H9 (cell line): ENCODE data around the gene PRPH. TPM values are rescaled to one million over a fixed set of nuclear protein-coding genes. Genes with fewer than 3 reads are reported as not detected.

ENCODE experiments used
- DNase-seq: peaks from one replicate; pipeline ENCODE4 v3.0.0-alpha.2; 2017
- H2AFZ ChIP-seq: one replicate; pipeline ENCODE4 v1.6.1; 2013; ENCODE audit warnings: mild to moderate bottlenecking, low read length, control low read depth, moderate library complexity
- H2AK5ac ChIP-seq: 2 replicates; pipeline ENCODE4 v1.6.1; 2013; ENCODE audit warnings: low read length, control low read depth, mixed read lengths; ENCODE audit not compliant: insufficient read length
- H2BK120ac ChIP-seq: one replicate; pipeline ENCODE4 v1.6.1; 2013; ENCODE audit warnings: low read depth, mild to moderate bottlenecking, low read length, control low read depth, inconsistent platforms; ENCODE audit not compliant: poor library complexity, severe bottlenecking
- H2BK12ac ChIP-seq: 2 replicates; pipeline ENCODE4 v1.6.1; 2013; ENCODE audit warnings: low read length, control low read depth, mixed read lengths, low read depth; ENCODE audit not compliant: insufficient read length
- H2BK15ac ChIP-seq: 2 replicates; pipeline ENCODE4 v1.6.1; 2013; ENCODE audit warnings: low read depth, low read length, control low read depth
- H2BK20ac ChIP-seq: one replicate; pipeline ENCODE4 v1.6.1; 2013; ENCODE audit warnings: low read depth, mild to moderate bottlenecking, low read length, control low read depth, inconsistent platforms; ENCODE audit not compliant: poor library complexity, severe bottlenecking
- H2BK5ac ChIP-seq: 2 replicates; pipeline ENCODE4 v1.6.1; 2013; ENCODE audit warnings: low read length, control low read depth, mixed read lengths; ENCODE audit not compliant: insufficient read length
- H3K14ac ChIP-seq: 2 replicates; pipeline ENCODE4 v1.6.1; 2013; ENCODE audit warnings: low read length, control low read depth; ENCODE audit not compliant: insufficient read depth
- H3K18ac ChIP-seq: 2 replicates; pipeline ENCODE4 v1.6.1; 2013; ENCODE audit warnings: low read depth, mild to moderate bottlenecking, mixed read lengths, low read length, control low read depth; ENCODE audit not compliant: insufficient read length
- H3K23ac ChIP-seq: 2 replicates; pipeline ENCODE4 v1.6.1; 2013; ENCODE audit warnings: low read length, control low read depth, mixed read lengths, low read depth; ENCODE audit not compliant: insufficient read length
- H3K23me2 ChIP-seq: 2 replicates; pipeline ENCODE4 v1.6.1; 2013; ENCODE audit warnings: low read depth, mild to moderate bottlenecking, mixed read lengths, low read length, control low read depth; ENCODE audit not compliant: insufficient read length, poor library complexity, severe bottlenecking
- H3K27ac ChIP-seq: 2 replicates; pipeline ENCODE4 v1.5.1; 2013; ENCODE audit warnings: low read length, control low read depth, mixed read lengths, low read depth; ENCODE audit not compliant: insufficient read length
- H3K27me3 ChIP-seq: 2 replicates; pipeline ENCODE4 v1.6.1; 2013; ENCODE audit warnings: low read length, control low read depth, inconsistent platforms; ENCODE audit not compliant: insufficient read depth
- H3K4ac ChIP-seq: 2 replicates; pipeline ENCODE4 v1.6.1; 2013; ENCODE audit warnings: low read depth, mild to moderate bottlenecking, control low read depth, inconsistent platforms, low read length, moderate library complexity
- H3K4me1 ChIP-seq: 2 replicates; pipeline ENCODE4 v1.6.1; 2013; ENCODE audit warnings: low read length, control low read depth, inconsistent platforms; ENCODE audit not compliant: insufficient read depth
- H3K4me2 ChIP-seq: 2 replicates; pipeline ENCODE4 v1.6.1; 2013; ENCODE audit warnings: low read length, control low read depth, mixed read lengths; ENCODE audit not compliant: insufficient read length, insufficient read depth
- H3K56ac ChIP-seq: 2 replicates; pipeline ENCODE4 v1.6.1; 2013; ENCODE audit warnings: low read depth, mild to moderate bottlenecking, mixed read lengths, low read length, control low read depth; ENCODE audit not compliant: insufficient read length
- H3K79me1 ChIP-seq: 2 replicates; pipeline ENCODE4 v1.6.1; 2013; ENCODE audit warnings: low read depth, mild to moderate bottlenecking, moderate library complexity, low read length, control low read depth, inconsistent platforms; ENCODE audit not compliant: insufficient read depth, poor library complexity, severe bottlenecking
- H3K79me2 ChIP-seq: 2 replicates; pipeline ENCODE4 v1.6.1; 2013; ENCODE audit warnings: low read length, control low read depth, inconsistent platforms; ENCODE audit not compliant: insufficient read depth
- H3K9ac ChIP-seq: 2 replicates; pipeline ENCODE4 v1.6.1; 2013; ENCODE audit warnings: low read length, control low read depth, mixed read lengths; ENCODE audit not compliant: insufficient read length; ENCODE audit errors: extremely low read depth
- H3K9me3 ChIP-seq: one replicate; pipeline ENCODE4 v1.6.1; 2013; ENCODE audit warnings: low read depth, low read length, inconsistent platforms; ENCODE audit not compliant: control insufficient read depth
- H3T11ph ChIP-seq: one replicate; pipeline ENCODE4 v1.6.1; 2013; ENCODE audit warnings: mild to moderate bottlenecking, low read length, control low read depth, inconsistent platforms
- H4K20me1 ChIP-seq: one replicate; pipeline ENCODE4 v1.6.1; 2013; ENCODE audit not compliant: control insufficient read depth, insufficient read length, insufficient read depth
- H4K5ac ChIP-seq: 2 replicates; pipeline ENCODE4 v1.6.1; 2013; ENCODE audit warnings: low read depth, mild to moderate bottlenecking, mixed read lengths, low read length, control low read depth; ENCODE audit not compliant: insufficient read length
- H4K8ac ChIP-seq: replicated peaks from 2 replicates; pipeline ENCODE4 v1.6.1; 2013; ENCODE audit warnings: low read length, control low read depth, mixed read lengths, low read depth; ENCODE audit not compliant: insufficient read length
- H4K91ac ChIP-seq: 2 replicates; pipeline ENCODE4 v1.6.1; 2013; ENCODE audit warnings: low read depth, mild to moderate bottlenecking, moderate library complexity, mixed read lengths, low read length, control low read depth; ENCODE audit not compliant: insufficient read length
- H3K27ac Mint-ChIP-seq, 3 experiments: 2 replicates in 2 of 3; 3 replicates in 1 of 3; pipeline ENCODE4 v1.8.0; 2020 to 2021; ENCODE audit warnings: mixed read lengths in 3 of 3, mild to moderate bottlenecking in 1 of 3, moderate library complexity in 1 of 3
- H3K27me3 Mint-ChIP-seq: 2 replicates; pipeline ENCODE4 v1.8.0; 2021; ENCODE audit warnings: low read depth, mild to moderate bottlenecking, moderate library complexity, mixed read lengths
- H3K36me3 Mint-ChIP-seq, 3 experiments: 2 replicates in 2 of 3; 3 replicates in 1 of 3; pipeline ENCODE4 v1.8.0; 2020 to 2021; ENCODE audit warnings: low read depth in 3 of 3, mixed read lengths in 3 of 3; ENCODE audit not compliant: insufficient read depth in 1 of 3
- H3K4me1 Mint-ChIP-seq, 2 experiments: 2 replicates each; pipeline ENCODE4 v1.8.0; 2020; ENCODE audit warnings: mixed read lengths in 2 of 2
- H3K4me3 Mint-ChIP-seq, 2 experiments: 2 replicates in 1 of 2; 3 replicates in 1 of 2; pipeline ENCODE4 v1.8.0; 2020 to 2021; ENCODE audit warnings: mild to moderate bottlenecking in 2 of 2, mixed read lengths in 2 of 2, moderate library complexity in 1 of 2
- H3K9me3 Mint-ChIP-seq, 2 experiments: 2 replicates in 1 of 2; 3 replicates in 1 of 2; pipeline ENCODE4 v1.8.0; 2020; ENCODE audit warnings: mild to moderate bottlenecking in 2 of 2, mixed read lengths in 2 of 2, moderate library complexity in 1 of 2
- WGBS: extraction: QIAGEN DNeasy Blood & Tissue Kit; methylation state at CpG from one replicate; pipeline ENCODE4 v1.1.7; 2013; ENCODE audit warnings: missing lambda C conversion rate, low lambda C conversion rate, mixed read lengths; ENCODE audit not compliant: insufficient read length; ENCODE audit errors: extremely low coverage; 5-methylcytosine and 5-hydroxymethylcytosine counted together
- total RNA-seq: library from RNA; stranded (reverse); gene quantifications from 2 replicates; pipeline ENCODE4 v1.2.1, GENCODE V29; 2021
- TF ChIP-seq, protein P1 (sequence below): fragments of 200-600 bp; sonication (generic); conservative IDR thresholded peaks from 3 replicates; pipeline ENCODE4 v1.8.0; 2021; ENCODE audit warnings: antibody characterized with exemption, mild to moderate bottlenecking

The PRPH gene
- total RNA-seq, 1 experiment from 2014 or later, result 1.1 TPM

DNA sequence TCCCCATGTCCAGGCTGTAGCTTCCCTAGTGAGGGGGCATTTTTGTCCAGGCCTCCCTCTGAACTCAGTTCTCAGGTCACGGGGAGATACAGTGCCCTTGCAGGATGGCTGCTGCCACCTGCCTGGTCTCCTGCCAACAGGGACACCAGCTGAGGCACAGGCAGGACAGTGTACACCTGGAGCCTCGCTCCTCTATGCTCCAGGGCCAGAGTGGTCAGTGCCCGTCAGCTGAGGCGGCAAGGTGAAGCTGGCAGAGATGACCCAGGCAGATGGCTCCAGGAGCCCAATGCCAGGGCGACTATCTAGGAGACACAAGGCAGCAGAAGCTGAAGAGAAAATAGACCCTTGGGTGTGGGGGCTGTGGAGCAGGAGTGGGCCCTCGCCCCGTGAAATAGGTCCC lies 17.5 kb upstream of the PRPH start:
- no peak overlapping the region for H3T11ph ChIP-seq
- Mint-ChIP-seq H3K4me1 (peaks cover 11 to 14% of the 10 kb centered on the region in 2 experiments), H3K27me3 (no peaks in the 10 kb centered on the region; the same call in 1 of the 2 replicates), H3K36me3 (peaks cover 12 to 14% (median 14%) of the 10 kb centered on the region in 3 experiments), H3K9me3 (no peaks in the 10 kb centered on the region), H3K4me3 (no peak overlapping the region), H3K27ac (no peak overlapping the region)
- no peak overlapping the region for H4K8ac ChIP-seq
- H3K4ac ChIP-seq, result no peak overlapping the region
- no peak overlapping the region for H4K91ac ChIP-seq
- H3K27ac ChIP-seq, result no peak overlapping the region
- no peak for DNase-seq
- H3K27me3 ChIP-seq, result no peaks in the 10 kb centered on the region
- H3K79me1 ChIP-seq, result no peaks in the 10 kb centered on the region
- H3K14ac ChIP-seq, result no peak overlapping the region
- H3K9ac ChIP-seq, result no peak overlapping the region
- peaks cover 4% of the 10 kb centered on the region for H4K20me1 ChIP-seq
- H3K4me2 ChIP-seq, result no peak overlapping the region
- no peak overlapping the region for H4K5ac ChIP-seq
- no peak overlapping the region for H2BK15ac ChIP-seq
- H2AFZ ChIP-seq, result no peak overlapping the region
- no peak overlapping the region for H3K18ac ChIP-seq
- no peaks in the 10 kb centered on the region for H3K9me3 ChIP-seq
- H3K79me2 ChIP-seq, result no peaks in the 10 kb centered on the region
- H3K4me1 ChIP-seq, result no peaks in the 10 kb centered on the region; the same call in 1 of the 2 replicates
- no CpG with 5 or more reads among the region's 7 CpGs for WGBS
- no peak overlapping the region for H2BK20ac ChIP-seq
- no peak overlapping the region for H2BK12ac ChIP-seq
- TF ChIP-seq, protein P1, sequence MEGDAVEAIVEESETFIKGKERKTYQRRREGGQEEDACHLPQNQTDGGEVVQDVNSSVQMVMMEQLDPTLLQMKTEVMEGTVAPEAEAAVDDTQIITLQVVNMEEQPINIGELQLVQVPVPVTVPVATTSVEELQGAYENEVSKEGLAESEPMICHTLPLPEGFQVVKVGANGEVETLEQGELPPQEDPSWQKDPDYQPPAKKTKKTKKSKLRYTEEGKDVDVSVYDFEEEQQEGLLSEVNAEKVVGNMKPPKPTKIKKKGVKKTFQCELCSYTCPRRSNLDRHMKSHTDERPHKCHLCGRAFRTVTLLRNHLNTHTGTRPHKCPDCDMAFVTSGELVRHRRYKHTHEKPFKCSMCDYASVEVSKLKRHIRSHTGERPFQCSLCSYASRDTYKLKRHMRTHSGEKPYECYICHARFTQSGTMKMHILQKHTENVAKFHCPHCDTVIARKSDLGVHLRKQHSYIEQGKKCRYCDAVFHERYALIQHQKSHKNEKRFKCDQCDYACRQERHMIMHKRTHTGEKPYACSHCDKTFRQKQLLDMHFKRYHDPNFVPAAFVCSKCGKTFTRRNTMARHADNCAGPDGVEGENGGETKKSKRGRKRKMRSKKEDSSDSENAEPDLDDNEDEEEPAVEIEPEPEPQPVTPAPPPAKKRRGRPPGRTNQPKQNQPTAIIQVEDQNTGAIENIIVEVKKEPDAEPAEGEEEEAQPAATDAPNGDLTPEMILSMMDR, result no peak
- no peak overlapping the region for H2BK120ac ChIP-seq
- H3K23ac ChIP-seq, result no peak overlapping the region
- no peak overlapping the region for H3K56ac ChIP-seq
- H2BK5ac ChIP-seq, result no peak overlapping the region
- no peak overlapping the region for H2AK5ac ChIP-seq
- no peaks in the 10 kb centered on the region for H3K23me2 ChIP-seq
